GM18861 (cell line): ENCODE measurements around the gene LAIR1.

Experiments used
- ATAC-seq: cut with Tn5 transposase; IDR thresholded peaks from one replicate; pipeline ENCODE4 v1.9.1; 2021; ENCODE audit not compliant: unreplicated experiment

LAIR1 gene

GRCh38 chr19:54319892-54320670, 44.6 kb downstream of the LAIR1 start:
- ATAC-seq, result no peak

DNA sequence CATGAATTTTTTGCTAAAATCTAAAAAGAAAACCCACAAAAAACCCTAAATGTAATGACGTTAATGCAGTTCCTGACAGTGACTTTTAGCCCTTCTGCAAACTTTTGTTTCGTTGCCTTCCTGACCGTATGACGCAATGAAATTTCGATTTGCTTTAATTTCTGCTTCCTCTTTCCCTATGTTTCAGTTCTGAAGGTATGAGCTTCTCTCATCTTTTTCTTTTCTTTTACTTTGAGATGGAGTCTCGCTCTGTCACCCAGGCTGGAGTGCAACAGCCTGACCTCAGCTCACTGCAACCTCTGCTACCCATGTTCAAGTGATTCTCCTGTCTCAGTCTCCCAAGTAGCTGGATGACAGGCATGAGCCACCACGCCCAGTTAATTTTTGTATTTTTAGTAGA, 45.7 kb downstream of the LAIR1 start:
- ATAC-seq, result no peak

GRCh38 chr19:54317965-54318240, 46.8 kb downstream of the LAIR1 start:
- no peak for ATAC-seq

GRCh38 chr19:54317108-54317964, 47.4 kb downstream of the LAIR1 start:
- no peak for ATAC-seq

DNA sequence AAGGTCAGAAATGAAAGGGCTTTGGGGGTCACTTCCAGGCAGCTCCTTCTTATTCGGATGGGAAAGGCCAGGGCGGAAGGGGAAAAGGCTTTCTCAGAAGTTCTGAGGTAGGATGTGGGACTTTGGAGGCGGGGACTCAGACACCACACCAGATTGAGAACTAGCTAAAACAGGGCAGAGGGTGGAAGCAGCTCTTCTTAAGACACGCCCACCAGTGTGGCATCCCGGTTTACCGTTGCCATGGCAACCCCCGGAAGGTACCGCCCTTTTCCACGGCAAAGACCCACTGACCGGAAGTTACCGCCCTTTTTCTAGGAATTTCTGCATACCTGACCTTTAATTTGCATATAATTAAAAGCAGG, 48.0 kb downstream of the LAIR1 start:
- no peak for ATAC-seq

DNA sequence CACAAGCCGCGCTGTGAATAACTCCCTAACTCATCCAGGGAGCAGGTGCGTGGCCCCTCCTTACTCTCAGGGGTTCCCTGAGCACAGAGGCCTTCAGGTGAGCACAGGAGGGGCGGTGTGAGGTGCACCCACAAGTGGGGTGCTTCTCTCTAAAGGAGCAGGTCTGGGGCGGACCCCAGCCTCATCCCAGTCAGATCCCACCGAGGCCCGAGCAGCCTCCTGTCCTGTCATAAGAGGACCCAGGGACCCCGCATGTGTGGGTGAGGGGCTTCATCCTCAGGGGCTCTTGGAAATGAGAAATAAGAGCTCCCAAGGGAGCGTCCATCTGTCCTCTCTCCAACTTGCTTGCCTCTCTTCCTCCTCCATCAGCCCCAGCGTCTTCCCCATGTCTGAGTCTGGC, 48.8 kb downstream of the LAIR1 start:
- ATAC-seq, result no peak

GRCh38 chr19:54312436-54313377, 52.0 kb downstream of the LAIR1 start, which contains the start of gene LILRA5:
TSS of gene LILRA5 (minus strand) at chr19:54313166. CDS start at chr19:54313019, 147 bp downstream.
- no peak for ATAC-seq

- no peak for ATAC-seq
These were observed 52.7 kb downstream of the LAIR1 start for GRCh38 chr19:54312011-54312410.

DNA sequence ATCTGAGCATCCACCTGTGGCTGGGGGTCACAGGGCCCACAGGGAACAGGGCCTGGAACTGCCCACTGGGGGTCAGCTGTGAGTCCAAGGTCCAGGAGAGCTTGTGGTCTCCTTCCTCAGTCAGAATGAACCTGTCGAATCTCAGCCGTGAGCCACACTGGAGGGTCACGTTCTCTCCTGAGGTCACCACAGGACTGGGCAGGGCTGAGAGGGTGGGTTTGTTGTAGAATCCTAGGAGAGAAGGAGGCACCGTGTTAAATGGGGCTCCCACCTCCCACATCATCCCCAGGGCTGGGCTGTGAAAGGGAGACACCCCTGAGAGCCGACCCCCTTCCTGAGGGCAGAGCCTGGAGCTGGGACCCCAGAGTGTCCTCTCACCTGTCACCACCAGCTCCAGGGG, 53.2 kb downstream of the LAIR1 start:
- no peak for ATAC-seq

- no peak for ATAC-seq
These were observed 54.2 kb downstream of the LAIR1 start for GRCh38 chr19:54310543-54310942.

DNA sequence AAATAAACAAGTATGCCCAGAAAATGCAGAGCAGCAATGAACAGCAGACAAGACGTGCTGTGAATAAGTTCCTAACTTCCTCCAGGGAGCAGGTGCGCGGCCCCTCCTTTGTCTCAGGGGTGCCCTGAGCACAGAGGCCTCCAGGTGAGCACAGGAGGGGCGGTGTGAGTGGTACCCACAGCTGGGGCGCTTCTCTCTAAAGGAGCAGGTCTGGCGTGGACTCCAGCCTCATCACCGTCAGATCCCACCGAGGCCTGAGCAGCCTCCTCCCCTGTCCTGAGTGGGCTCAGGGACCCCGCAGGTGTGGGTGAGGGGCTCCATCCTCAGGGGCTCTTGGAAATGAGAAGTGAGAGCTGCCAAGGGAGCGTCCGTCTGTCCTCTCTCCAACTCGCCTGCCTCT, 54.9 kb downstream of the LAIR1 start:
- ATAC-seq, result no peak

- no peak for ATAC-seq
These were observed 57.2 kb downstream of the LAIR1 start for GRCh38 chr19:54307389-54308020.

- no peak for ATAC-seq
These were observed 59.6 kb downstream of the LAIR1 start for GRCh38 chr19:54305141-54305540.

GRCh38 chr19:54302257-54302656, 62.5 kb downstream of the LAIR1 start:
- no peak for ATAC-seq
